ENCODE data around the gene OXER1.

The OXER1 gene

GRCh38 chr2:42769583-42770287 lies 5.8 kb upstream of the OXER1 start:
- no peak for DNase-seq (ENCODE audit: low read depth)

- no peak for DNase-seq (ENCODE audit: low read depth)
These were observed 4.8 kb upstream of the OXER1 start for GRCh38 chr2:42768706-42769256.

- DNase-seq (ENCODE audit: low read depth) = no peak
These were observed 4.2 kb upstream of the OXER1 start for GRCh38 chr2:42767899-42768705.

GRCh38 chr2:42767080-42767898 lies 3.4 kb upstream of the OXER1 start:
- DNase-seq (ENCODE audit: low read depth) = no peak

GRCh38 chr2:42765686-42766085 lies 1.8 kb upstream of the OXER1 start:
- no peak for DNase-seq (ENCODE audit: low read depth)

- DNase-seq (ENCODE audit: low read depth) = no peak
These were observed 966 bp upstream of the OXER1 start for GRCh38 chr2:42764901-42765300.

GRCh38 chr2:42762823-42763804 lies 821 bp downstream of the OXER1 start:
- DNase-seq (ENCODE audit: low read depth) = no peak

- DNase-seq (ENCODE audit: low read depth) = no peak
These were observed 1.8 kb downstream of the OXER1 start for GRCh38 chr2:42762155-42762554.

GRCh38 chr2:42761554-42761953 lies 2.4 kb downstream of the OXER1 start:
- DNase-seq (ENCODE audit: low read depth) = no peak

GRCh38 chr2:42758751-42759150 lies 5.2 kb downstream of the OXER1 start:
- no peak for DNase-seq (ENCODE audit: low read depth)

GRCh38 chr2:42757981-42758740 lies 5.8 kb downstream of the OXER1 start:
- DNase-seq (ENCODE audit: low read depth) = no peak

- no peak for DNase-seq (ENCODE audit: low read depth)
These were observed 6.9 kb downstream of the OXER1 start for GRCh38 chr2:42756966-42757513.

GRCh38 chr2:42756150-42756775 lies 7.7 kb downstream of the OXER1 start:
- DNase-seq (ENCODE audit: low read depth) = no peak

GRCh38 chr2:42755191-42755880 lies 8.6 kb downstream of the OXER1 start:
- DNase-seq (ENCODE audit: low read depth) = no peak

- DNase-seq (ENCODE audit: low read depth) = no peak
These were observed 9.2 kb downstream of the OXER1 start for GRCh38 chr2:42754776-42755140.

- DNase-seq (ENCODE audit: low read depth) = no peak
These were observed 9.7 kb downstream of the OXER1 start for GRCh38 chr2:42754021-42754775.

- no peak for DNase-seq (ENCODE audit: low read depth)
These were observed 10.8 kb downstream of the OXER1 start for GRCh38 chr2:42752816-42753813.
